HG03565 (cell line): ENCODE data around the gene ZC3H14.

Experiments
- ATAC-seq: cut with Tn5 transposase; IDR thresholded peaks from one replicate; pipeline ENCODE4 v1.9.1; 2021; ENCODE audit warnings: mild to moderate bottlenecking, moderate library complexity; ENCODE audit not compliant: unreplicated experiment

The ZC3H14 gene

DNA sequence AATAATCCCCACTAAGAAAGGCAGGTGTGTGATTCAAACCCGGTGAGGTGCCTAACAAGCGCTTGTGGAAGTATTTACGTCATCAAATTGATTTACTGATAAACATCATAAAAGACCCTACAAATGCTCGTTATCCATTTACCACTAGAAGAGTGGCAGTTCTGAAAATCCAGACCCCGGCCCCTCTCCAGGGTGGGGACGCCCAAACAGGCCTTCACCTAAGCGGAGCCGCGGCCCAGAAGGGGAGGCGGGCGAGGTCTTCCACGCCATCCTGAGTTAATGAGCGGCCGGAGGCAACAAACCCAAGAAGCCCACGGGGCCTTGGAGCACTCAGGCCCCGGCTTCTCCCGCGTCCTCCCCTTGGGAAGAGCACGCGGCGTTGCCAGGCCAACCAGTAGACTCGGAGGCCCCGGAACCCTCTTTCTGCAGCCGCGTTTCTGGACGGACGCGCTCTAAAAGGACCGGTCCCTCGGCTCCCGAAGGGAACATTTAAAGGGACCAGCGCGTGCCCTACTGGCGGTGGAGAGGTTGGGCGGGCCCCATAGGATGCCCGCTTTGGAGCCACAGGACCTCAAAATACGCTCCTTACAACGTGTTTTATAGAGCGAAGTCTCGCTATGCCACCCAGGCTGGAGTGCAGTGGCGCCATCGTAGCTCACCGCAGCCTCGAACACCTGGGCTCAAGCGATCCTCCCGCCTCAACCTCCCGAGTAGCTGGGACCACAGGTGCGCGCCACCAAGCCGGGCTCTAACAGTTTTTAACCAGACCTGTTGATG is 11.6 kb upstream of the ZC3H14 start:
- ATAC-seq: no peak

GRCh38 chr14:88551980-88552431 is 10.8 kb upstream of the ZC3H14 start:
- ATAC-seq: no peak

DNA sequence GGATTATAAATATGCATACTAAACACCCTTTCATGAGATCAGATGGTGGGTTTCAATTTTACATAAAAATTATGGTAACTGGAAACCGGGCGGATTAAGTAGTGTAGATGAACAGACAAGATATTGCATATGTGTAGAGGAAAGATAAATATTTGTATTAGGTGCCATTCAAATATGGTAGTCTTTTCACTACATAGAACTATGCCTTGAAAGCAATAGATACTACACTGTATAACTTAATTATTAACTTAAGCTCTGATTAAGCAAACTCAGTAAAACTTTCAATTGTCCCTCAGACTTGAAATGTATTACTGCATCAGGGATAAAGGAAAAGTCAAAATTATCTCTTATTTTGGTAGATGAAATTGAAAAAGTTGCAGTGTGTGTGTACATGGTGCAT is 10.0 kb upstream of the ZC3H14 start:
- no peak for ATAC-seq

DNA sequence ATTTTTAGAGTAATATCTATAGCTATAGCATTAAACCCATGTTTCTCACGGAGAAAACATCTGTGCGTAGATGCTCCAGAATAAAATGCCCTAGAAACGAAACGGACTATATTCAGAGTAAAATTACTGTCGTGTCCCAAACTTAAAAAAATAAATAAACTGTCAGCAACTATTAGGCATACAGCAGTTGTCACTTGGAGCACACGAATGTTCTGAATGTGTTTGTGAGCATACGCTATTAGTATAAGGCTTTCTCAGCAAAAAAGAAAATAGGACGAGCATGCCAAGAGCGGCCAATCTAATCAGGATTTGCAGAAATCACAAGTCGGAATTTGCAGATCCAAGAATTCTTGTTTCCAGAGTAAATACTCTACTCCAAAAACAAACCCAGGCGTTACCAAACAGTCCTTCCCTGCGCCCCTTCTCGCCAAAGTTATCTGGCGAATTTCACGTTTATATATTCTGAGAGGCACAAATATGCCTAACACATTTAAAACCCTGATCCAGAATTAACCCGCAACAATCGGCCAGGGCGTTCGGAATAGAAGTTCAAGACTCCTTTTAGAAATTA is 8.9 kb upstream of the ZC3H14 start:
- no peak for ATAC-seq

GRCh38 chr14:88554457-88555286 is 8.2 kb upstream of the ZC3H14 start, which contains the start of gene PTPN21:
Gene PTPN21 (minus strand): TSS chr14:88555007. CDS start chr14:88550417, 4,590 bp downstream.
- no peak for ATAC-seq

DNA sequence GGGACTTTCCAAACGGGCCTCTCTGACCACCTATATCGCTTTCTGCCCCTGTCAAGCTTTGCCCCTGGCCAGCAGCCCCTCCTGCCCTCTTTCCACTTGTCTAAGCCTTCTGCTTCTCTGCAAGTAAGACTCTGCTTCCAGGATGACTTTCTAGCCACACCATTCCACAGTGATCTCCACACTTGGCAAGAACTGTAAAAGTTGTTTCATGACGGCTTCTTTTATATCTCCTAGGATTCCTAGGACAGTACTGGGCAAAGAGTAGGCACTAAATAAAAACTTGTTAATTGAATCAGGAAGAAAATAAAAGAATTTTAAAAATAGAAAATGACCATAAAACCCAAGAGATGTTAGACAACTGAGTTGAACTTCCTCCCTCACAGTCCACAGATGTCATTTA is 6.3 kb upstream of the ZC3H14 start:
- ATAC-seq: no peak

DNA sequence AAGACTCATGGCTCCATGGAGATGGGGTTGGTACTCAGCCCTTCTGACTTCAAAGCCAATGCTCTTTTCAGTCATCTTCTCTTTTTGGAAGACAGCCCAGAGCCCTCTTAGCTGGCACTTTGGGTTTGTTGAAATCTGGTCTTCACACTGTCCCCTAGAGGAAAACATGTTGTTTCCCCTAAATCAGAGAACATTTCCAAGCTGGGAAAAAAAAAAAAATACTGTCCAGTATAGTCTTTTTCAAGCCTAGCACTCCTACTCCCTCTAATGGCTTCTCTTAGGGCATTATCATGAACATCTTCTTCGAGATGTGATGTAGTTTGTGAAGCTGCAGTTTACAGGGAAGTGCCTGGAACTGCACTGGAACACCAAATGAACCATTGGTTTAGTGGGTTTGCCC is 3.0 kb upstream of the ZC3H14 start:
- ATAC-seq: no peak

DNA sequence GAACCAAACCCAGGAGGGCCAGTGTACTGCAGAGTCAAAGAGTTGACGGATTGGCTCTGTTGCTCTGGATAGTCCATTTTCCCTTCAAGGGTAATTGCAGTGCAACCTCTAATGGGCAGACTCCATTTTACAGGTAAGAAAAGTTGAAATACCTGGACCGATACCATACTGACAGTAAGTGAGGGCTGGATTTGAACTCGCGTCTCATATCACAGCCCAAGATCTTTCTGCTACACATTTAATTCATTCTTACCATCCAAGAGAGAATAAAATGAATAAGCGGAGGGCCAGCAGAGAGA is 356 bp upstream of the ZC3H14 start:
- no peak for ATAC-seq

GRCh38 chr14:88563845-88564244 is 1.0 kb downstream of the ZC3H14 start:
- no peak for ATAC-seq

DNA sequence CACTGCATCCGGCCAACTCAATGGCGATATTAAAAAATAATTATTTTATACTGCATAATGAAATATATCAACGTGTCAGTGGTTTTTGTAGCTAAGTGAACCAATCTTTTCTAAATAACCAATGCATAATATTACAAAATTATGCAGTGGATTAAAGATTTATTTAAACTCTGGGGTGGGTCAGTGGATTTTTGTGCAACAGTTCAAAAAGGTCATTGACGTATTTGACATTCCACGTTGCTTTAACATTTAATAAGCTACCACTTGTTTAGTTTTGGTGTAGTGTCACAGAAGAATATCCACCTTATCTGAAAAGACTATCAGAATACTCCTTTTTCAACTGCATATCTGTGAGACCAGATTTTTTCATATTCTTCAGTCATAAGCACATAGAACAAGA is 2.6 kb downstream of the ZC3H14 start:
- ATAC-seq: no peak

GRCh38 chr14:88568196-88568595 is 5.4 kb downstream of the ZC3H14 start:
- no peak for ATAC-seq

DNA sequence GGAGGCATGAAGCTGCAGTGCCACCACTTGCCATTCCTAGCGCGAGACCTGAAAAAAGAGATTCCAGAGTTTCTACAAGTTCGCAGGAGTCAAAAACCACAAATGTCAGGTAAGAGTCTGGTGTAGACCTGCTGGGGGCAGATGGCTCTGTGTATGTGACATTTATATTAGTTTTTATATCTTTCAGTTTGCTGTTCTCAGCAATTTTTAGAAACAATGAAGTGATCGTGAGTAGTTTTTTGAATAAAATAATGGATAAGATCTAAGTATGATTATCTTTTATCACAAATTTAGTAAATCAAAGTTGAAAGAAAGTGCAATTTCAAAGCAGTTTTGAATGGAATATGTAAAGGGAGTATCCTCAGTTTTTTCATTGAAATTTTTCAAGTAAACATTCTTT is 9.3 kb downstream of the ZC3H14 start:
- ATAC-seq: no peak

DNA sequence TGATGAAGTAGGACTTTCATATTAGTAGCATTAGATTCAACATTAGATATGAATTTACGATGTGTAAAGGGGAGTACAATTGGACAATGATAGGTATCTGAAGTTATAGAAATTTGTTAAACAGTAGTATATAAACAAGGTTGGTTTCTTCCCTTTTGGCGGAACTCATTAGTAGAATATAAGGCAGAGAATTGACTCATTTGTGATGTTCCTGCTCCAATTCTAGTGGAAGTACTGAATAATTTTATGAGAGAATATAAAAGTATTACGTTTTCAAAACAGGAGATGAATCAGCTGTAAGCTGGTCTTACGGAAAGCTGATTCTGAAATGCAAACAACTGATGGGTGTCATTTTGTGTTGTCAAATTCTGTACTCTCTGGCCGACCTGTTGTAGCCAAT is 13.4 kb downstream of the ZC3H14 start:
- ATAC-seq: no peak

- no peak for ATAC-seq
Observed at GRCh38 chr14:88584451-88584850, 21.6 kb downstream of the ZC3H14 start.

- no peak for ATAC-seq
Observed at GRCh38 chr14:88588081-88588480, 25.2 kb downstream of the ZC3H14 start.

DNA sequence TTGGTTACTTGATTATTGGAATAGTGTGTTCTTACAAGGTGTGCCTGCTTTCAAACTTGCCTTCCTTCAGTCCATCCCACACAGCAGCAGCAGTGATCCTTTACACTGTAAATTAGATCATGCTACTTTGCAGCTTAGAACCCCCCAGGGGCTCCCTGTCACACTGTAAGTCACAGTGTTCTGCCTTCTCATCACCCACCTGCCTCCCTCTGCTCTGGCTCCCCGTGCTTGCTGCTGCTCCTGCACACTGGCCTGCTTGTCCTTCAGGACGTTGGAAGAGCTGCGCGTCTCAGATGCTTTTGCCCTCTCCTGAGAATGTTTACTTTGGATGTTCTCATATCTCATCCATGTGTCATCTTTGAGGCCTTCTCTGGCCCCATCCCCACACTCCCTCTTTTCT is 27.3 kb downstream of the ZC3H14 start:
- ATAC-seq: no peak

- no peak for ATAC-seq
Observed at GRCh38 chr14:88592031-88592430, 29.2 kb downstream of the ZC3H14 start.

- no peak for ATAC-seq
Observed at GRCh38 chr14:88597038-88597437, 34.2 kb downstream of the ZC3H14 start.

- no peak for ATAC-seq
Observed at GRCh38 chr14:88597601-88598000, 34.8 kb downstream of the ZC3H14 start.

DNA sequence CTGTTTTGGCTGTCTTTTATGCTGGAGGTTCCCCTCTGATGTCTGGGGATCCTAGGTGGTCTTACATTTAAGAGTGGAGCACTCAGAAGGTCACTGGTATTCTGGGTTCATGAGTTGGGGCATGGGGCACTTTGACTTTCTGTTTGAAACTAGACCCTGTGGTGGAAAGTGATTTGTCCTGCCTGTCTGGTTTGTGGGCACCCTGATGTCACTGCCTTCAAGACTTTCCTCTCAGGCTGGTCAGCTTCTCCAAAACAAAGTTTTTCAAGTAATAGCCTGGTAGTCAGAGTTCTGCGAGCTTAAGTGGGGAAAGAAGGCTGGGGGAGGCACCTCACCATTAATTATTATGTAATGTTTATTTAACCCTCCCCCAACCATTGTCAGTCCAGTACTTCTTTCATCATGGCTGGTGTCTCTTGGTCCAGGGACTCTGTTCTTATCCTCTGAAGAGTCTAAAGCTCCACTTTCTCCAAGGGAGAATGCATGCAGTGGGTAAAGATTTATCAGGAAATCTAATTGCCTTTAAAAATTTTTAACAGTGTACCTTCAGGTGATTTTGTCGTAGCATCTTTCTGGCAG is 35.3 kb downstream of the ZC3H14 start:
- ATAC-seq: no peak

DNA sequence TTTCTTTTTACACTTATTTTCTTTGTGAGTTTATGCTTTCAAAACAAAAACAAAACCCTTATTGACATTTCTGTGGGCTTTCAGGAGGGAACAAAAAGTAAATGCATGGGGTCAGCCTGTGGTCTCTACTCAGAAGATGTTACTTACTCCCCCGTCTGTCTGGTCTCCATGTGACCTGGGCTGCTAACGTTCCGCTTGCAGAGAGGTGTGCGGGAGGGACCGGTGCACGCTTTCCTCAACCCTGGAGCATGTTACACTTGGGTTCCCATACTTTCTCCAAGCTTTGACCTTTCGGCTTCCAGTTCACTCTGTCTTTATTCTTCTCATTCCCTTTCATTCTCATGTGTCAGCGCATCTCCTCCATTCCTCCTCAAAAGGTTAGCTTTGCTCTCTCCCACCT is 36.5 kb downstream of the ZC3H14 start:
- ATAC-seq: peak; percentile 26
